Keratinocyte (primary cell): ENCODE data around the gene ERRFI1.
A peak's percentile ranks its signal among the peaks of the same experiment; 100 is the strongest.

Experiments used
- CTCF ChIP-seq, 3 experiments: IDR thresholded peaks in 1 of 3; conservative IDR thresholded peaks in 1 of 3; optimal IDR thresholded peaks in 1 of 3; 2 replicates in 2 of 3; 3 replicates in 1 of 3; pipeline versions ENCODE3 to v1.5.1; 2011; ENCODE audit warnings: low read length in 3 of 3, mild to moderate bottlenecking in 3 of 3, moderate library complexity in 2 of 3, control low read depth in 1 of 3, inconsistent platforms in 1 of 3; ENCODE audit not compliant: insufficient read depth in 2 of 3; ENCODE audit errors: extremely low read depth in 1 of 3
- EZH2 ChIP-seq: IDR thresholded peaks from one replicate; pipeline ENCODE4 v1.6.1; 2012; ENCODE audit warnings: inconsistent platforms, mild to moderate bottlenecking, low read length, moderate library complexity

GRCh38 chr1:8015036-8015808, 10.9 kb downstream of the ERRFI1 start:
- TF ChIP-seq CTCF (optimal IDR thresholded peaks at IDR 0.05 in 1 of 3, IDR thresholded peaks at IDR 0.05 in 1 of 3, conservative IDR thresholded peaks at IDR 0.05 in 1 of 3; ENCODE audit: extremely low read depth in 1 of 3, insufficient read depth in 2 of 3, low read length in 3 of 3) (peak; percentile 45 to 79 (median 50)), EZH2 (no peak)
